Measurements from ENCODE around the gene FBXW12. TPM values are rescaled to one million over a fixed set of nuclear protein-coding genes. Genes with fewer than 3 reads are reported as not detected.

FBXW12 gene
- total and polyA plus RNA-seq, 2 of the 8 experiments (the other 6 are each of a cell fraction or from before 2014, with no cell fraction given) = 0.35 to 0.85 TPM

- Histone ChIP-seq H3K18ac (ENCODE audit: extremely low read depth, low read length) (no peak overlapping the region), H3K4ac (replicated peaks; ENCODE audit: insufficient read length, low read depth, low read length) (no peak overlapping the region), H2BK20ac (ENCODE audit: low read length) (no peak overlapping the region), H3K36me3 (ENCODE audit: control insufficient read depth in 2 of 4, insufficient read depth in 4 of 4, low read length in 3 of 4) (peaks cover 27 to 51% (median 47%) of the 10 kb centered on the region in 4 experiments), H2BK120ac (replicated peaks; ENCODE audit: low read depth, low read length) (no peak overlapping the region), H4K8ac (ENCODE audit: extremely low read depth, insufficient read depth, low read length) (no peak overlapping the region), H3K23me2 (ENCODE audit: low read depth, low read length) (0 out of 2 replicates have a peak, but pooled peaks cover 2% of the 10 kb centered on the region), H3K9ac (replicated peaks in 1 of 4; ENCODE audit: extremely low read depth in 1 of 4, low read depth in 3 of 4, low read length in 3 of 4) (no peak overlapping the region), H3K4me1 (replicated peaks in 1 of 4; ENCODE audit: control insufficient read depth in 3 of 4, insufficient read depth in 4 of 4, low read length in 3 of 4) (peaks cover 0 to 4% (median 2%) of the 10 kb centered on the region in 4 experiments; a peak in 2 of 7 replicates), H2BK15ac (ENCODE audit: low read length) (no peak overlapping the region), H3K27me3 (replicated peaks in 1 of 4; ENCODE audit: control insufficient read depth in 3 of 4, extremely low read depth in 1 of 4, insufficient read depth in 3 of 4, low read length in 3 of 4) (no peaks in the 10 kb centered on the region), H2AK5ac (ENCODE audit: low read depth, low read length) (no peak overlapping the region), H2BK5ac (ENCODE audit: low read depth, low read length) (no peak overlapping the region), H3K4me3 (ENCODE audit: extremely low read depth in 1 of 4, insufficient read depth in 2 of 4, low read depth in 3 of 4, low read length in 4 of 4) (no peak overlapping the region), H4K91ac (replicated peaks; ENCODE audit: insufficient read length, low read length) (no peak overlapping the region), H3K23ac (ENCODE audit: insufficient read length) (no peak overlapping the region), H2BK12ac (ENCODE audit: low read depth, low read length) (no peak overlapping the region), H3K27ac (ENCODE audit: low read depth, low read length) (no peak overlapping the region), H3K79me1 (ENCODE audit: low read depth, low read length) (no peaks in the 10 kb centered on the region; the same call in 1 of the 2 replicates), H2AFZ (ENCODE audit: low read length) (no peak overlapping the region), H3K14ac (ENCODE audit: insufficient read length) (no peak overlapping the region), H3K9me3 (ENCODE audit: insufficient read depth in 2 of 2, low read depth in 1 of 2, low read length in 1 of 2) (no peaks in the 10 kb centered on the region), H4K20me1 (replicated peaks in 1 of 2; ENCODE audit: control insufficient read depth in 1 of 2, insufficient read depth in 2 of 2, low read length in 2 of 2) (peaks cover 5 to 19% of the 10 kb centered on the region in 2 experiments), H3K56ac (replicated peaks; ENCODE audit: insufficient read length, low read depth, low read length) (no peak overlapping the region), H3K79me2 (ENCODE audit: control insufficient read depth in 1 of 2, insufficient read depth in 2 of 2, low read length in 2 of 2) (no peaks in the 10 kb centered on the region), H4K5ac (ENCODE audit: insufficient read length, low read depth, low read length) (no peak overlapping the region), H3K4me2 (ENCODE audit: insufficient read depth in 1 of 2, low read depth in 2 of 2, low read length in 2 of 2) (no peak overlapping the region)
- no peak for FAIRE-seq
- peak in 1 of 2 experiments; percentile 39 for DNase-seq (ENCODE audit: low read depth in 1 of 2, low spot score in 2 of 2)
- TF ChIP-seq TBP (IDR thresholded peaks at IDR 0.05; ENCODE audit: low read depth, low read length) = no peak
- TF ChIP-seq USF2 (IDR thresholded peaks at IDR 0.05; ENCODE audit: low read length) = no peak
- ChIA-PET POLR2A (ENCODE audit: partially characterized antibody) (interaction anchor here (0.7 to 20.2 kb wide), 3 partner anchors 19 to 37 kb away, joined by 3 to 650 read pairs (median 4); partner anchors contain the start of gene PLXNB1), CTCF (ENCODE audit: partially characterized antibody) (interaction anchor here (0.7 to 9.2 kb wide), 8 partner anchors 12 to 212 kb away, joined by 3 to 220 read pairs (median 6); no protein-coding TSS in a partner anchor)
- 89% methylated on average over 15 of the region's 15 CpGs; no CpG with 5 or more reads in 1 of the 2 experiments for WGBS, 2 experiments (ENCODE audit: extremely low coverage in 1 of 2, insufficient coverage in 1 of 2, insufficient read length in 1 of 2, insufficient replicate concordance in 2 of 2, low coverage in 1 of 2, low lambda C conversion rate in 2 of 2, missing lambda C conversion rate in 1 of 2)
Measured at GRCh38 chr3:48403533-48404439, 31.8 kb downstream of the FBXW12 start.

Data from H1 (cell line).